Measurements from ENCODE around the gene ZNF236.

DNA sequence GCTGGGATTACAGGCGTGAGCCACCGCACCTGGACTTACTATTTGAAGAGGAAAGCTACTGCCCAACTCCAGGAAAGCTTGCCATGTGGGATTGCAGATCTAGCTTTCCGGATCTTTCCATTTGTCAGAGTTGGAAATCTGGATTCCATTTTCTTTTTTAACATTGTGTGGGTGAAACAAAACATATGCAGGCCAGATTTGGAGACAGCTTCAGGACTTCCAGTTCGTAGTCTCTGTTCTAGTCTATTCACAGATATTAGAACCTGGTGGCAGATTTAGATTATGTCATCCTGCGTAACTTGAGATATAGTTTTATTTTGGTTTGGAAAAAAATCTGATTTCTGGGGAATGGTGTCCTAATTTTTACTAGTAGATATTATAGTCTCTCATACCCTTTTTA, 70.5 kb downstream of the ZNF236 start:
- TF ChIP-seq, protein P1, sequence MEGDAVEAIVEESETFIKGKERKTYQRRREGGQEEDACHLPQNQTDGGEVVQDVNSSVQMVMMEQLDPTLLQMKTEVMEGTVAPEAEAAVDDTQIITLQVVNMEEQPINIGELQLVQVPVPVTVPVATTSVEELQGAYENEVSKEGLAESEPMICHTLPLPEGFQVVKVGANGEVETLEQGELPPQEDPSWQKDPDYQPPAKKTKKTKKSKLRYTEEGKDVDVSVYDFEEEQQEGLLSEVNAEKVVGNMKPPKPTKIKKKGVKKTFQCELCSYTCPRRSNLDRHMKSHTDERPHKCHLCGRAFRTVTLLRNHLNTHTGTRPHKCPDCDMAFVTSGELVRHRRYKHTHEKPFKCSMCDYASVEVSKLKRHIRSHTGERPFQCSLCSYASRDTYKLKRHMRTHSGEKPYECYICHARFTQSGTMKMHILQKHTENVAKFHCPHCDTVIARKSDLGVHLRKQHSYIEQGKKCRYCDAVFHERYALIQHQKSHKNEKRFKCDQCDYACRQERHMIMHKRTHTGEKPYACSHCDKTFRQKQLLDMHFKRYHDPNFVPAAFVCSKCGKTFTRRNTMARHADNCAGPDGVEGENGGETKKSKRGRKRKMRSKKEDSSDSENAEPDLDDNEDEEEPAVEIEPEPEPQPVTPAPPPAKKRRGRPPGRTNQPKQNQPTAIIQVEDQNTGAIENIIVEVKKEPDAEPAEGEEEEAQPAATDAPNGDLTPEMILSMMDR (IDR thresholded peaks at IDR 0.05): no peak
- no peak for TF ChIP-seq POLR2A (IDR thresholded peaks at IDR 0.05)
- no peak for TF ChIP-seq POLR2AphosphoS5 (IDR thresholded peaks at IDR 0.05)
- TF ChIP-seq EP300 (IDR thresholded peaks at IDR 0.05): no peak

All from suprapubic skin (tissue), 4 donors.